T-helper 22 cell (primary cell): ENCODE measurements around the gene NFIA.

ENCODE experiments used
- DNase-seq: peaks from one replicate; pipeline ENCODE4 v3.0.0-alpha.2; 2020; ENCODE audit warnings: low read depth

The NFIA gene

DNA sequence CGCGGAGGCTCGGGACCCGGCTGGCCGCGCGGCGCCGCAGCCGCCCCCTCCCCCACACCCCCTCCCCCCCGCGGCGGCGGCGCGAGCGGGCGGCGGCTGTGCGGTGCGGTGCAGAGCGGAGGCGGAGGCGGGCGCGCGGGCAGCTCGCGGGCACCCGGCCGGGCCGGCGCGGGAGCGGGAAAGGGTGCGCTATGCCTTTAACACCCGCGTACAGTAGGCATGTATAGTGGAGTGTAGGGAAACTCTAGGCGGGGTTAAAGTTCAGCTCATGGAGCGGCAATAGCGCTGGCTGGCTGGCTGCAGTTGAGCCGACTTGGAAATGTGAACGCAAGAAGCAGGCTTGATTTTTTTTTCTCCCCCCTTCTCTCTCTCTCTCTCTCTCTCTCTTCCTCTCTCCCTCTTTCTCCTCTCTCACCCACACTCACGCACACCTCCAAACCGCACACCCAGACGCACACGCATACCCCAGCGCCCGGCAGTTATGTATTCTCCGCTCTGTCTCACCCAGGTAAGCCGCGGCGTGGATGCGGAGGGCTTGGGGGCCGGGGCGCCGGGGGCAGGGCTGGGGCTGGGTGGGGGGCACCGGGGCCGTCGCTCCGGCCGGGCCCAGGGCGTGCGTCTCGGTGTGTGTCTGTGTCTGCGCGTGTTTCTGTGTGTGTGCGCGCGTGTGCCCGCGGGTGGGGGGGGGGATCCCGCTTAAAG, at the start of gene NFIA:
Gene NFIA, plus strand, starts transcription at position 251 of the 702 bp plus-strand sequence.
- no peak for DNase-seq

DNA sequence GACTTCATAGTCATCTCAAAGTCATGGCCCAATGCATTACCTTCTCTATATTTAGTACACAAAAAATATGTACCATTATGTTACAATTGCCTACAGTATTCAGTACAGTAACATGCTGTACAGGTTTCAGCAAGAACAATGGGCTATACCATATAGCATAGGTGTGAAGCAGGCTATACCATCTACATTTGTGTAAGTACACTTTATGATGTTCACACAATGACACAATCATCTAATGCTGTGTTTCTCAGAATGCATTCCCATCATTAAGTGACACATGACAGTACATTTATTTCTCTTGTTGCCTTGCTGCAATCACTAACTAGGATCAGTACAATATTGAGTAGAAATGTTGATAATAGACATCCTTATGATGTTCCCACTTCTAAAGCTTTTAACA, 46.5 kb upstream of the NFIA start:
- DNase-seq: no peak

DNA sequence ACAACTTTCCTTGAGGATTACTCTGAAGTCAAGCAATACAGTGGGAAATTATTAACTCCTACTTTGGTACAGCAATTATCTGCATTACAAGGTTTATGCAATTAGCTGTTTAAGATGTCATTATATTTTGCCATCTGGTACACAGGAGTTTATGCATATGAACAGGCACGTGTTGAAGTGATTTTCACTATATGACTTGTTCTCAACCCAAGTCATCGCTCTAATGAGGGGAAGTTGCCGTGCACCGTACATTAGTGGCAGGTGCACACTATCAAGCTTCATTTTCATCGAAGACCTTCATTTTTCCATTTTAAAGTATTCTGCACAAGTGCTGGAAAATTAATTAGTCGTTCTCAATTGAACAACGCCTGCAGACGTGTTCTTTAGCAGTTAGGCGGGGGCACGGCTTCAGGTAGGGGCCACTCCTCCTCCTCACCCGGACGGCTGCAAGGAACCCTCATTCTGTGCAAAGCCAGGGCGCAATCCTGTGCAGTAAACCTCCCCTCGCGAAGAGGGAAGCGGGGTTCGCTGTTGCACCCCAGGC, 39.8 kb upstream of the NFIA start:
- DNase-seq: no peak

DNA sequence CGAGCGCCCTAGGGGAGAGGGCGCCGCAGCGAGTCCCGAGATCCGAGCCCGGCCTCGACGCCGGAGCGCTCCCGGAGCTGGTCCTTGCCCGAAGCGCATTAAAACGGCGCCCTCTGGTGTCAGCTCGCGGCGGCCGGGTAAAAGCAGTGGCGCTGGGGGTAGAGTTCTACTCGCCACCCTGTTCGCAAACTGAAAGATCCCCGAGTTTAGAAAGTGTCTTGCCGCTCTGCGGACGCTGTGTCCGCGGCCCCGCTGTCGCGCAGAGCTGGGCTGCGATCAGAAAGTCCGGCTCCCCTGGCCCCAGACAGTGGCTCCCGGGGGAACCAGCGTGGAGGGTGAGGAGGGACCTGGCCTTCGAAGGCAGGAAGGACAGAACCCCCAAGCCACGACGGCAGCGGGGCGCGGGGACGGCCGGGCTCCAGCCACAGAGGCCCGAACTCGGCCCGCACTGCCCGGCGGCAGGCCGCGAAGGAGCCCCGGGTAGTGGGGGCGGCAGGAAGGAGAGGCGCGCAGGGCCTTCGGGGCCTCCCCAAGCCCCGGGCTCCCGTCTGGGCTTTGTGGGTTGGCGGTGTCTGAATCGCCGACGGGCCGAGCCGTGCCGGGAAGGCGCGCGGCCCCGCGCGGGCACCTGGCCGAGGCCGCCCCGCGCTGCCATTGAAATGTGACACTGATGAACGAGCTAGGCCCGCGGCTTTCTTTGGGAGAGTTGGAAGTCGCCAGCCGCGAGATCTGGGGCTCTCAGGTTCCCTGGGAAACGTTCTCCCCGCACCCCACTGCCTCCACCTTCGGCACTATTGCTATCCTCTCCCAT, 39.1 kb upstream of the NFIA start:
- DNase-seq: peak; percentile 48

DNA sequence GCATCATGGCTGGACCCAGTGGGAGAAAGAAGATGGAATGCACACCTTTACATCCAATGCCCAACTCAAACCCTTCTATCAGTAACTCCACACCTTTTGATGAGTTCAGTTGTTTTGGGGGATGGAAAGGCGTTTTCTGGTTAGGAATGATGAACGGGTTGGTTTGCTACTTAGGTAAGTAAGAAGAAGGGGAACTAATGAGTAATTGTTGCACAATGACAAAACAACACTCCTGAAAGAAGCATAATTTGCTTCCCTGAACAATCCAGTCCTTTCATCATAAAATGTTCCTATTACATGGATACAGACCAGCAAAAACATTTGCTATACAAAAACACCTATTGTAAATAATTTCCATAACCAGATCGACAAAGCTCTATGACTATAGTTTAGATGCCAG, 35.9 kb upstream of the NFIA start:
- no peak for DNase-seq

DNA sequence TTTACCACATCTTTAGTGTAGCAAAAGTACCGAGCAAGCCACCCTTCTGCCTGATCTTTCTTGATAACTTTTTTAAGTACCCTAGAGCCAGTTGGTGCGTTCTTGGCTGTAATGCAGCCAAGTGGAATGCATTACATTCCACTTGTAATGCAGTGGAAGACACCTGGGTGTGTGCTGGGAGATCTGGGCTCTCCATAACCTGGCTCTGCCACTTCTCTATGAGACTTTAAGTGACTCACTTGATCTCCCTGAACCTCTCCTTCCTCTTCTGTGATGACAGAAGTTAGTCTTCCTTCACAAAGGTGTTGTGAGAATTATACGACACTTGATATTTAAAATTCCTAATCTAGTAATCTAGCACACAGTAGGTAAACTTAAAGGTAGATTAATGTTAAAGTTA, 35.3 kb upstream of the NFIA start:
- DNase-seq: no peak

DNA sequence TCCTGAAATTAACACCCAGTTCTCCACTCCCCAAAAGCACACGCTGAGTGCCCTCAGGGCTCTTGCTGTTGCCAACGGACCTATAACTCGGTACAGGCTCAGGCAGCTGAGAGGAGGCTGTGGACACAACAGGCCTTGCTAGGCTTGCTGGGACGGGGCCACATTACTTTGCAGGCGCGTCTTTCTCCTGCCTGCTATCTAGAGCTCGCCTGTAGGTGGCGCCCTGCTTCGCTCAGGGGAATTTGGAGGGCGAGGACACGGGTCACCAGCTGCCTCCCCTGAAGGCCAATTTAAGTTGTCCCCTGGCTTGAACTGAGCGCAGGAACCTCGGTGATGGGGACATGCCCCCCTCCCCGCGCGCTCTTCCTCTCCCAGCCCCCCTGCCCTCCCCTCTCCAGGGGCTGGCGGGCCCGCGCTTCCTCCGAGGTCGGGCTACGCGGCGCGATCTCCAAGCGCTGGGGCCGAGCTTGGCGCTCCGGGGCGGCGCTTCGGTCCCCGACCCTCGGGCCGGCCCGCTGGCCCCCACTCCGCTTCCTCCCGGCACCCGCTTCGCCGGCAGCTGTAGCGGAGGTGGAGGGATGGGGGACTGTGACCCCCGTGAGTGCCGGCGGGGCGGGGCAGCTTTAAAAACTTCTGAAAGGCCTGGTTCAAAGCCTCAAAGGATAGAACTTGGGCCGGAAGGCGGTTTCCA, 32.4 kb upstream of the NFIA start:
- DNase-seq: peak; percentile 58

DNA sequence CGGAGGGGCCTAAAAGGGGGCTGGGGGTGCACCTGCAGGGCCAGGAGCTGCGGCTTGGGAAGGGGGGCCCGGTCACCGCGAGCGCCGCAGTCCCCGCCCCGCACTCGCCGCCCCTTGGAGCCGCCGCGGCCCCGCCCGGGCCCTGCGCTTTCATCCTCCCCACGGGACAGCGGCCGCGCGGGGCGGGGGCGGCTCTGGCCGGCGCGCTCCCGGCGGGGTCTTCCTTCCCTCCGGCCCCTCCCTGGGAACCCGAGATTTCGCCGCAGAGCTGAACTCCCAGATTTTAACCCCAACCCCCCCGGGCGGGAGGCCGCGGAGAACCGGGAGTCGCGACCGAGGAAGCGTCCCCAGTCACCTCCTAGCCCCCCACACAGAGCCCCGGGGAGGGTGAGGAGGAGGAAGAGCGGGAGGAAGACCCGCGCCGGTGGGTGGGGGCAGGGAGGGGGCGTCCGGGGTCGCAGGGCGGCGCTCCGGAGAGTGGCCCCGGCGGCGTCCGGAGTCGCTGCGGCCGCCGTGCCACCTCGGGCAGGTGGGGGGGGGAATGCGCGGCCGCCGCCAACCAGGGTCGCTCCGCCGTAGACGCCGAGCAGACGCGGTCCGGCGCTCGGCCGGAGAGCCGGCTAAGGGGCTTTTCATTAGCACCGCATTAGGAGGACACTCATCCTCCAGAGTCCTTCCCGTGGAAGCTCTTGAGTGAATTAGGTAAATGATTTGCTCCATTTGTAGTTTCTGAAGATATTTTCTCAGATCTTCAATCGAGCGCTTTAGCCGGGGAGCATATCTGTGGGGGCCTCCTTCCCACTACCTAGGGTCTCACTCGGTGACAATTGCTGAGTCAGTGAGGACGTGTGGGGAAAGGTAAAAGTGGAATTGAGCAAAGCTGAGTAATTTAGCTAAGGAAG, 31.6 kb upstream of the NFIA start:
- DNase-seq: no peak

DNA sequence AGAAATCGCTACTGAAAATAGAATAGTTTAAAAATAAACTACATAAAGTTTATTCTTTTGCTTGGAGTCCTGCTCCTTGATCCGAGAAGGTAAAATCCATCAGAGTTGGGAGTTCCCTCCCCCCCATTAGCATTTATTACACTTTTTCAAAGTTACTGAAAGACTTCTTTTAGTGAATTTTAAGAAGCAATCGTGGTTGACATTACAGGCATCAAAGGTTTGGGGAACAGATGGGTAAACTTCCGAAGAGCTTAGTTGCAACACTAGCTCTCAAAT, 31.0 kb upstream of the NFIA start:
- no peak for DNase-seq

DNA sequence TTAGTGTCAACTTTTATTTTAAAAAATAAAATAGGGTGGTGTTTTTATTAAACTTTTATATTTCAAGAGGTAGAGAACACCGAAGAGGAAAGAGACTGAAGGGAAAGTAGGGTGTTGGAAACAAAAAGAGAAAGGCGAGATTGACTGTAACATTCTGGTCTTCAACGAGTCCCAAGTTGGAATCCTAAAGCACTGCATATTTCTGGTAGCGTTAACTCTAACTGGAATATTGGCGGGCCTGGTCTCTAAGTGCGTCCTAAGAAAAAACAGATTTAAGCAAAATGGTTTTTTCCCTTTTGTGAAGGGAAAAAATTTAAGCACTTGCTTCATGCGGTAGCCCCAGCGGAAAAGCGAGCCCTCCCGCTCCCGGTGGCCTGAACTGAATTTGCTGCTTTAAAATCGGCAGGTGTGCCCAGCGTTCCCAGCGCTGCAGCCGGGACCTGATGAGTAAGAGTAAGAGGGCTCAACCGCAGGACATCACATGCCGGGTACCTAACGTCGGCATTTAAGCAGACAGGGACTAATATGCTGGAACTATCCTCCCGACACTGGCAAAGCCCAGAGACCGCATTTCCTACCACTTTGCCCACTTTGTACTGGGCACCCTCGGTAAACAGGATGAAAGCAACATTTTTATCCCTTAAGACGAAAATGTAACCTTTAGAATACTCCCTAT, 30.5 kb upstream of the NFIA start:
- DNase-seq: no peak

DNA sequence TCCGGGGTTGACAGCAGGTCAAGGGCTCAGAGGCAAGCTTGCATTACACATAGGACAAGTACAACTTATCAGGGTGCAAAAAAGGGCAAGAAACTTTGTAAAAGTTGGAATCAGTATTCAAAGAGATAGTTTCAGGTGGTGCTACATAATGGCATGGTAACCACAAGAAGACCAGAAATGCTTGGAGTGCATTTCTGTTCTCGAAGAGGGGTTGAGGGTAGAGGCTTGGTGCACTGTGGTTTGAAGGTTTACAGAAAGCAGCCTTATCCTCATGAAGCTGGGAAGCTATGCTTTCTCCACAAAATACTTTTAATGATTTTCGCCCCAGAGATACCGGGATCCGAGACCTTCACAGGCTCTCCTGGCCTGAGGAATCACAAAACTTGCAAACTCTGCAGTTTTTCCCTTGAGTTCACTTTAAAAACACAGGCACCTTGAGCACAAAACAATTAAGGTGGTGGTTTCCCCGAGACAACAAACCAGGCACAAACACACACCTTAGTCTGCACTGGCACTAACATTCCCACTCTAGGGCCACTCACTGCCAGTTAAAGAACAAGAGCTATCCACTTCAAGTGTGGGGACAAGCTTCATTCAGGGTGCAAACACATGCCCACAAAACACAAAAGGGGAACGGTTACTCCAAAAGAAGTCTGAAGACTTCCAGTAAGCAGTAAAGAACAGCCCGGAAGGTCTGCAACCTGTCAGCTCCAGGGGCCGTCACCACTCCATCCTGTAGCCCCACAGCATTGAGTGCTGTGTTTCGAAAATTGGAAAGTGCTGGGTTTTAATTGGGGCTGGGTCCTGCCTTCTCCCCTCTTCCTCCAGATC, 29.8 kb upstream of the NFIA start:
- no peak for DNase-seq

DNA sequence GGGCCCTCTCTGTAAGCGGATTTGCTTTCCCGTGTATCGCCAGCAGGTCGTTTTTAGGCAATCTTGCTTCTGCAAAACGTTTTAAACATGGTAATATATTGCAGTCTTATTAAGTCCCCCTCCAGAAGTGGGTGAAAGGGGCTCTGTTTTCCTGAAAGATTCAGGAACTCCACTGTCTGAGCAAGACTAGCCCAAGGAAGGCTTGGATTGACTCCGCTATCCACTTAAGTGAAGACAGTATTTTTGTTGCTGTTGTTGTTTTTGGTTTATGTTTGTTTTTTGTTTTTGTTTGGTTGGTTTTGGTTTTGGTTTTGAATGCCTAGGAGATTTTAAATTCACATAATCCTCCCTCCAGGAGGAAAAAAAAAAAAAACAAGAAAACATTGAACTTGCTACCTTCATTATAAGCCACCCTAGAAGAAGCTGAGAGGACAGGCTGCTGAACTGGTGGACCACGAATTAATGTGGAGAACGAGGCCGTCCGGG, 29.1 kb upstream of the NFIA start:
- no peak for DNase-seq

DNA sequence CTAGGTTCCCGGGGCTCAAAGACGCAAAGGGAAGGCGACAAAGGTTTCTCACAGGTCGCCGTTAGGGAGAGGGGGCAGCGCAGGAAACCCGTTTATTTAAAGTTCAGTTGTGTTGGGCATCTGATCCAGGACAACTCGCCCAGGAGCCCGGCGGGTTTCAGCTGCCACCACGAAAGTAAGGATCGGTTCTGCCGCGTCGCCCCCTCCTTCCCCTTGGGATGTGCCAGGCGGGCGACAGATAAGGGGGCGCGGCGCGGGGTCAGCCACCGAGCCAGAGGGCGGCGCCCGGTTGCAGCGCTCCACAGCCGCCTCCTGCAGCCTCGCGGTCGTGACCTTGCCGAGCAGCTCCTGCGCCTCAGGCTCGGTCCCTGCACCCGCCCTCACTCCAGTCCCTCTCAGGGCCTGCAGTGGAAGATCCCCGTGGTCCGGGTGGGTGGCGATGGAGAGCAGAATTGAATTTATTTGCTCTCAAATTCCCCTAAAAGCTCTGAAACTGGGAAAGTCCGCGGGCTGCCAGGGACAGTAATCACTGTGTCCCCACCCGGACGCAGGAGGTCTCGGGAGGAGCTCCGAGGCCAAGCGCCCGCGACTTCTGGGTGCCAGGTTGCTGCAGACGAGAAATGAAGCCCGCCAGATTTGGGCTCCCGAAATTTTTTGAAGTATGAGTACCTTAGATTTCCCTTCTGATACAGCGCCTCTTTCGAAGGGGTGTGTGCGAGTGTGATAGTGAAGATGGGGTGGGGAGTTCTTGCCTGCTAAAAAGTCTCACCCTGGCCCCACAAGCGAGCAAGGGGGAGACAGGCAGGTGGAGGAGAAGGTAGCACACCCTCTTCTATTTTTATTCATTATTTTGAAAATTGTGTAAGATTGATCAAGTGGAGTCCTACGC, 28.4 kb upstream of the NFIA start:
- DNase-seq: no peak

DNA sequence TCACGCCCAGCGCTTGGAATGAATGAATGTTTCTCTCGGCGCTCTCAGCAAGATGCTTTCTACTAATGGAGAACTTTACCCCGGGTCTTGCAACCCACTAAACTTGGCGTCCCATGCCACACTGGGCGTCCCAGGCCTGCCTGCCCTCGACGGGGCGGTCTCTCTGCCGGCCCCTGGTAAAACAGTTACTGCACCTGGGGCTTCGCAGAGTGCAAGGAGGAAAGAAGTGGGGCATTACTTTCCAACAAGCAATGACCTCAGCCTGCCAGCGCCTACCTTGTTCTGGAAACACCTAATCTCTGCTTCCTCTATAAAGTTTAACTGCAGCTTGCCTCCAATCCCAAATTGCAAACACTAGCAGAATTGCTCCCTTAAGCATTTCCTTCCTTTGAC, 27.8 kb upstream of the NFIA start:
- DNase-seq: no peak

DNA sequence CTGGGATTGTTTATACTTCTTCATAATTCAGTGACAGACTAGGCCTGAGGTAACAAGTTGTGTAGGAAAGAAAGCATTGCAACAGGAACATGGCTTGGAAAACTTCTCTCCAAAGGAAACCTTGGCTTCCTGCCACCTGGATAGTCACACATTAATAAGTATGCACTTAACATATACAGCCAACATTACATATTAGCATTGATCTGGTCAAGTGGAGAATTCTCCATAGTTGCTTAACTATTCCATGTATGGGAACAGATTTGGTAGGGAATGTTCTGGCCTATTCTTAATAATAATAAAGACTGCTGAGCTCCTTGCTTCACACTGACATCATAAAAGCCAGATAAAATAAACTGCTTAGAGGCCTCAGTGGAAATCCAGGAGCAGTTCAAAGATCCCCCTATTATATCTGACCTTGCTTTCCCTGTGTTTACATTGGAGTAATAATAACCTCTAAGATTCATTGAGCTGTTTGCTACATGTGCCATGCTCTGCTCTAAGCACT, 27.2 kb upstream of the NFIA start:
- no peak for DNase-seq

DNA sequence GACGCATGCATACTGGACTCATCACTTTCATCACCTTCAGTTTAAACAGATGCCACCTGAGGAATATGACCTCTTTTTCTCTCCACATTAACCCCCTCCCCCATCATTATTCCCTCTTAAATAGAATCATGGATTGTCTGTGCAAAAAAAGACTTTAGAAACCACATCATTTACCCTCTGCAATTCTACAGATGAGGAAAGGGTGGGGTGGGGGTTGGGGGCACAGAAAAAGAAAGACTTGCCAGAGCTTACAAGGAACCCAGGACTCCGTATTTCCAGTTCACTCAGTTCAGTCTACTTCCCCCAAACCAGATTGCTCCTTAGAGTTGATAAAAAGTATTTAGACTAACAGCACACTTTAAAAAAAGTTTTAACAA, 26.2 kb upstream of the NFIA start:
- DNase-seq: no peak

DNA sequence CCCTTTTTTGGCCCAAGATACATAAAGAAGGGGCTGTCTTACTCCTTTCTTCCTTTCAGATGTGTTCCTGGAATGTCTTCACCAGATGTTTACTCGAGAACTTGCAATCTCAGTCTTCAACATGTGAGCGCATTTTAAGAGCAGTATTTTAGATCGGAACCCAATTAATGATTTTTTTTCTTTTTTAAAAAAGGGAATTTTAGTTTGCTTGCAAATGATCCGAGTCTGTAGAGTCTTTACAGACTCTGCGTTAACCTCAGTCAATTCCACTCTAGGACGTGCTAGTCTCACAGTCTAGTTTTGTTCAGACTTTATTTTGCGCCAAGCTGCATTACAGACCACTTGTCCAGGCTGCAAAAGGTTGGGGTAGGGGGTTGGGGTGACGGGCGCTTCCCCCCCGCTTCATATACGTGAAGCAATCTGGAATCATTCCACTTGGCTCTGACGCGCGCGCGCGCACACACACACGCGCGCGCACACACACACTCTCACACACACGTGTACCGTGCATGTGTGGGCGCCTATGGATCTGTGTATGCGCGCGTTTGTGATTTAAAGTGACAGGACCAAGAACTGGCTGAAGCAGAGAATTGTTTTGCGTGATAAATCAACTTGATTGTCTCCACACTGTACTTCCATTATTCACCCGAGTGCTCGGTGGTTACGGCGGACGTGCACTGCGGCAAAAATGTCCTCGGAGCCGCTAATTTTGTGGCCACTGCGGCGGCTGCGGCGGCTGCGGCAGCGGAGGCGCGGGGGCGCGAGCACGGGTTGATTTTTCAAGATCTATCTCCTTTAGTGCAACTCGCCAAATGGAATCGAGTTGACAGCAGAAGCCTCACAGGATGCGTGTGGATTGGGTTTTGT, 25.6 kb upstream of the NFIA start:
- peak; percentile 7 for DNase-seq
